Testis (tissue), 3 donors: Measurements from ENCODE around the gene KIAA2012. TPM values are rescaled to one million over a fixed set of nuclear protein-coding genes. Genes with fewer than 3 reads are reported as not detected.

Experiments
- DNase-seq: peaks from one replicate; pipeline ENCODE4 v3.0.0-alpha.2; 2019
- H3K27ac ChIP-seq, 2 donors: fragments of 200-600 bp; sonication (generic); one replicate each; pipeline ENCODE4 v1.5.1; 2019
- H3K27me3 ChIP-seq: fragments of 200-600 bp; sonication (generic); one replicate; pipeline ENCODE4 v1.5.1; 2019
- H3K36me3 ChIP-seq: fragments of 200-600 bp; sonication (generic); one replicate; pipeline ENCODE4 v1.5.1; 2017; ENCODE audit warnings: low read depth; ENCODE audit errors: missing control alignments
- H3K4me1 ChIP-seq: fragments of 200-600 bp; sonication (generic); one replicate; pipeline ENCODE4 v1.5.1; 2019
- H3K4me3 ChIP-seq, 2 donors: fragments of 200-600 bp; sonication (generic); one replicate each; pipeline ENCODE4 v1.5.1; 2017 to 2019
- H3K9me3 ChIP-seq: fragments of 200-600 bp; sonication (generic); one replicate; pipeline ENCODE4 v1.5.1; 2017
- POLR2A ChIP-seq: fragments of 450-650 bp; IDR thresholded peaks from one replicate; pipeline ENCODE4 v1.6.1; 2017; ENCODE audit warnings: antibody characterized with exemption, mild to moderate bottlenecking, moderate library complexity
- WGBS, 2 donors: methylation state at CpG; one replicate each; pipeline ENCODE4 v1.1.5; 2018; 5-methylcytosine and 5-hydroxymethylcytosine counted together
- intact Hi-C: fragments of 100-400 bp; cut with DNase I; formaldehyde crosslinking; loops from one replicate; pipeline ENCODE4 v1.15.1; 2023; ENCODE audit warnings: low total_unique reads
- polyA plus RNA-seq: library from polyadenylated mRNA; stranded (reverse); fragments of 350-450 nt; fragmentation: Illumina TruSeq; extraction: RNeasy Lipid Tissue Mini Kit (QIAGEN cat#74804); gene quantifications from one replicate; pipeline ENCODE4 v1.2.3, GENCODE V29; 2014; ENCODE audit warnings: low read depth, low replicate concordance; ENCODE audit not compliant: insufficient read depth
- total RNA-seq, 2 donors: library from RNA; depleted of rRNA; stranded (reverse); fragments of >200 nt; gene quantifications; one replicate each; pipeline ENCODE4 v1.2.3, GENCODE V29; 2016
- TF ChIP-seq, protein P1 (sequence below), 3 experiments: fragments of 450-650 bp in 2 of 3; fragments of 200-600 bp in 1 of 3; sonication (generic) in 1 of 3; IDR thresholded peaks; one replicate each; pipeline ENCODE4 v1.5.1; 2016 to 2019; ENCODE audit warnings: antibody characterized with exemption in 3 of 3, mild to moderate bottlenecking in 2 of 3, moderate library complexity in 1 of 3

The KIAA2012 gene
- total and polyA plus RNA-seq, 3 donors from 2014 or later, result 1.1 to 1.6 (median 1.3) TPM

DNA sequence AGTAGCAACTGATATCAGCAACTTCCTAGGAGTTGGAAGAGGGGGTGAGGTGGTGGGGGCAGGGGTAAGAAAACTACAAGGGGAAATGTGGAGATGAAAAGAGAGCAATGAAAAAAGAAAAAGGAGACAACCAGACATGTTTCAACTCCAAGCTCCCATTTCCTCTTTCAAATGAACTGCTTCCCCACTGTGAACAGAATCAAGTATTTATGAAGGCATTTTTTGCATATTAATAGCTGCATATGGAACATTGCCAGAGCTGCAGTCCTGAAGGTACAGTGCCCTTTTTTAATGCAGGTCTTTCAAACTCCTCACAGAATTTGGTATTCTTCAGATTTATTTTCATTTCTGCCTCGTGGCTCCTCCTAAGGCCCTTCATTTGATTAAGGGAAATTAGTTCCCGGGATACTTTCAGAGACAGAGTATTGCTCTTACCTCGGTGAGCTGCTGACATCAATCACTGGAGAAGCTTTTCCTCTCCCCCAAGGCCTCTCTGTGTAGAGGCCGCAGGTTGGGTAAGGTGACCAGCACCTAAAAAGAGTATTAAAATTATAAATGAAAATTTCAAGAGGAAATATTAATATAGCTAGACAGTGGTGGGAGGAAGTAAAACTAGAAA lies 68.4 kb downstream of the KIAA2012 start:
- H3K4me1 ChIP-seq, result no peaks in the 10 kb centered on the region
- 74 to 80% methylated on average over 4 of the region's 4 CpGs for WGBS, 2 donors
- intact Hi-C loops, result no loop called here
- H3K36me3 ChIP-seq, result no peaks in the 10 kb centered on the region
- no peak for DNase-seq
- H3K4me3 ChIP-seq, result no peak overlapping the region
- no peak overlapping the region for H3K27ac ChIP-seq
- H3K27me3 ChIP-seq, result no peaks in the 10 kb centered on the region
- no peaks in the 10 kb centered on the region for H3K9me3 ChIP-seq
- no peak for TF ChIP-seq POLR2A
- TF ChIP-seq, protein P1, sequence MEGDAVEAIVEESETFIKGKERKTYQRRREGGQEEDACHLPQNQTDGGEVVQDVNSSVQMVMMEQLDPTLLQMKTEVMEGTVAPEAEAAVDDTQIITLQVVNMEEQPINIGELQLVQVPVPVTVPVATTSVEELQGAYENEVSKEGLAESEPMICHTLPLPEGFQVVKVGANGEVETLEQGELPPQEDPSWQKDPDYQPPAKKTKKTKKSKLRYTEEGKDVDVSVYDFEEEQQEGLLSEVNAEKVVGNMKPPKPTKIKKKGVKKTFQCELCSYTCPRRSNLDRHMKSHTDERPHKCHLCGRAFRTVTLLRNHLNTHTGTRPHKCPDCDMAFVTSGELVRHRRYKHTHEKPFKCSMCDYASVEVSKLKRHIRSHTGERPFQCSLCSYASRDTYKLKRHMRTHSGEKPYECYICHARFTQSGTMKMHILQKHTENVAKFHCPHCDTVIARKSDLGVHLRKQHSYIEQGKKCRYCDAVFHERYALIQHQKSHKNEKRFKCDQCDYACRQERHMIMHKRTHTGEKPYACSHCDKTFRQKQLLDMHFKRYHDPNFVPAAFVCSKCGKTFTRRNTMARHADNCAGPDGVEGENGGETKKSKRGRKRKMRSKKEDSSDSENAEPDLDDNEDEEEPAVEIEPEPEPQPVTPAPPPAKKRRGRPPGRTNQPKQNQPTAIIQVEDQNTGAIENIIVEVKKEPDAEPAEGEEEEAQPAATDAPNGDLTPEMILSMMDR (IDR thresholded peaks at IDR 0.05), result no peak

DNA sequence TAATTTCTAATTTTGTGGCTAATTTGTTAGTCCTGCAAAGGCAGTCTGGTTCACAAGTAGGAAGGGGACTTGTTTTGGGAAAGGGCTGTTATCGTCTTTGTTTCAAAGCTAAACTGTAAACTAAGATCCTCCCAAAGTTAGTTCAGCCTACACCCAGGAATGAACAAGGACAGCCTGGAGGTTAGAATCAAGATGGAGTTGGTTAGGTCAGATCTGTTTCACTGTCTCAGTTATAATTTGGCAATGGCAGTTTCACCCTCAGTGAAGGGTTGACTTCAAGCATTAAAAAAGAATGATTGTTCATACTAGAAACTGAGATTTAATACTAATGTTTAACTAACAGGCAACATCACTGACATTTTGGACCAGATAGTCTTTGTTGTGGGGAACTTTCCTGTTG lies 69.5 kb downstream of the KIAA2012 start:
- H3K27ac ChIP-seq, result no peak overlapping the region
- no peak for DNase-seq
- no peaks in the 10 kb centered on the region for H3K36me3 ChIP-seq
- intact Hi-C loops, result no loop called here
- 94 to 96% methylated on average over 1 of the region's 1 CpG for WGBS, 2 donors
- H3K4me1 ChIP-seq, result no peaks in the 10 kb centered on the region
- no peak for TF ChIP-seq POLR2A
- TF ChIP-seq, protein P1 (IDR thresholded peaks at IDR 0.05), result no peak
- no peaks in the 10 kb centered on the region for H3K9me3 ChIP-seq
- H3K4me3 ChIP-seq, result no peak overlapping the region
- no peaks in the 10 kb centered on the region for H3K27me3 ChIP-seq

DNA sequence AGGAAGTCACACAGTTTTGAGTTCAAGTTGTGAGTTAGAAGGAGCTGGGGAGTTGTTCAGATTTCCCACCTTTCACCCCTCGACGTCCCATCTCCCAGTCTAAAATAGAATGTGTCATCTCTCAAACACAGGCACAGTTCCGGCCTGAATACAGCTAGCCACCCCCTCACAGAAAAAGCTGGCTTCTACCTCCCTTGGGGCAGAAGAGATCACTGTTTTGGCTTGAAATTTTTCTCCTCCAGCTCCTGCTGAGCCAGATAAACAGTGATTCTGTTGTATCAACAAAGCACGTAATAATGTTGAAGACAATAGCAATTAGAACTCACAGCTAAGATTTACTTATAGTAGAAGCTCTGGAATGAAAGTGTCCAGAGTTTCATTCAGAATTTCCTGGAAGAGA lies 74.7 kb downstream of the KIAA2012 start:
- no peaks in the 10 kb centered on the region for H3K36me3 ChIP-seq
- no peak for TF ChIP-seq POLR2A
- TF ChIP-seq, protein P1 (IDR thresholded peaks at IDR 0.05), result no peak
- H3K9me3 ChIP-seq, result no peaks in the 10 kb centered on the region
- H3K27ac ChIP-seq, result no peak overlapping the region
- 42 to 52% methylated on average over 4 of the region's 4 CpGs for WGBS, 2 donors
- no peak for DNase-seq
- intact Hi-C loops, result no loop called here
- peaks cover 15% of the 10 kb centered on the region for H3K4me1 ChIP-seq
- no peaks in the 10 kb centered on the region for H3K27me3 ChIP-seq
- H3K4me3 ChIP-seq, result no peak overlapping the region

DNA sequence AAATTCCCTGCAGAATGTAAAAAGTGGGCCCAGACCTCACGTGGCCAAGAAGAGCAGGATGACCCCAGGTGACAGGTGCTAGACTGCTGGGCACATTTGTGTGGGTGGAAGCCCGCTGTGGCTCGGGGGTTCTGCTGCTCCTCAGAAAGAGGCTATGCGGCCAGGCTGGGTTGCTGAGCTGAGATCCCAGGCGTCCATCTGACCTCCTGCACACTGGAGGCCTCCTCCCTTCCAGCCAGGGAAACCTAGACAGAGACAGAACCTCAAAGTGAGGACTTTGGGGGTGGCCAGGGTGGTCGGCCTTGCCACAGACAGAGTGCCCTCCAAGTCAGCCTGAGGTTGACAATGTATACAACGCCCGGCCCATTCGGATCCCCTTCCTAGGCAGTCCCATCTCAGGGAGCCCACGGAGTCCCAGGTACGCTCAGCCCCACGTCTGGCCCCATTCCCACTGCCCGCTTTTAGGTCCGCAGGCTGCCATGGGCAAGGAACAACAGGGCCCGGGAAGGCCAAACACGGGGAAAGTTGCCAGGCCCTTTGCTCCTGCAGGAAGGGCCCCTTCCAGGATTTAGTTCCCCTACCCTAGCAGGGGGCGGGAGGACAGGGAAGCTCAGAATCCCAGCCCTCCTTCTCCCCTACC lies 75.6 kb downstream of the KIAA2012 start:
- Histone ChIP-seq H3K9me3 (no peaks in the 10 kb centered on the region), H3K36me3 (no peaks in the 10 kb centered on the region), H3K4me3 (no peak overlapping the region), H3K27me3 (no peaks in the 10 kb centered on the region), H3K27ac (peak overlapping the region in 1 of 2 donors; percentile 39), H3K4me1 (peaks cover 15% of the 10 kb centered on the region)
- intact Hi-C loops, result no loop called here
- no peak for TF ChIP-seq POLR2A
- TF ChIP-seq, protein P1 (IDR thresholded peaks at IDR 0.05), result no peak
- 78 to 86% methylated on average over 2 to 16 of the region's 17 CpGs for WGBS, 2 donors
- no peak for DNase-seq
